ENCODE results near the gene CTH.
"Not testable (repeated sequence)": the region's sequence is repeated elsewhere in the genome, so short reads cannot be mapped to it uniquely, and the experiment has no call there.

CTH gene

GRCh38 chr1:70459496-70460225, 48.6 kb downstream of the CTH start:
- DNase-seq: peak; percentile 3

- DNase-seq: not testable (repeated sequence)
These were observed 50.0 kb downstream of the CTH start for GRCh38 chr1:70460740-70461713.

GRCh38 chr1:70462611-70463010, 51.5 kb downstream of the CTH start:
- DNase-seq: no peak

GRCh38 chr1:70465911-70466310, 54.8 kb downstream of the CTH start:
- DNase-seq: no peak

- no peak for DNase-seq
These were observed 56.5 kb downstream of the CTH start for GRCh38 chr1:70467531-70467930.

- no peak for DNase-seq
These were observed 57.1 kb downstream of the CTH start for GRCh38 chr1:70468180-70468579.

- not testable (repeated sequence) for DNase-seq
These were observed 58.1 kb downstream of the CTH start for GRCh38 chr1:70469184-70469583.

- no peak for DNase-seq
These were observed 64.0 kb downstream of the CTH start for GRCh38 chr1:70475023-70475422.

GRCh38 chr1:70477090-70477489, 66.0 kb downstream of the CTH start:
- DNase-seq: no peak

GRCh38 chr1:70477905-70478304, 66.8 kb downstream of the CTH start:
- not testable (repeated sequence) for DNase-seq

- no peak for DNase-seq
These were observed 72.3 kb downstream of the CTH start for GRCh38 chr1:70483342-70483741.

GRCh38 chr1:70485624-70486023, 74.6 kb downstream of the CTH start:
- DNase-seq: no peak

- no peak for DNase-seq
These were observed 75.8 kb downstream of the CTH start for GRCh38 chr1:70486676-70487458.

GRCh38 chr1:70487459-70487815, 76.4 kb downstream of the CTH start:
- no peak for DNase-seq

- DNase-seq: peak; percentile 41
These were observed 77.0 kb downstream of the CTH start for GRCh38 chr1:70487910-70488665.

All from suppressor macrophage treated with lipopolysaccharide for 4 hours (primary cell).